Eye (tissue), 1 donor: Measurements from ENCODE around the gene PSG5.
"Not testable (repeated sequence)": the region's sequence is repeated elsewhere in the genome, so short reads cannot be mapped to it uniquely, and the experiment has no call there.

Experiments
- DNase-seq: peaks from one replicate; pipeline ENCODE4 v3.0.0-alpha.2; 2015

PSG5 gene

DNA sequence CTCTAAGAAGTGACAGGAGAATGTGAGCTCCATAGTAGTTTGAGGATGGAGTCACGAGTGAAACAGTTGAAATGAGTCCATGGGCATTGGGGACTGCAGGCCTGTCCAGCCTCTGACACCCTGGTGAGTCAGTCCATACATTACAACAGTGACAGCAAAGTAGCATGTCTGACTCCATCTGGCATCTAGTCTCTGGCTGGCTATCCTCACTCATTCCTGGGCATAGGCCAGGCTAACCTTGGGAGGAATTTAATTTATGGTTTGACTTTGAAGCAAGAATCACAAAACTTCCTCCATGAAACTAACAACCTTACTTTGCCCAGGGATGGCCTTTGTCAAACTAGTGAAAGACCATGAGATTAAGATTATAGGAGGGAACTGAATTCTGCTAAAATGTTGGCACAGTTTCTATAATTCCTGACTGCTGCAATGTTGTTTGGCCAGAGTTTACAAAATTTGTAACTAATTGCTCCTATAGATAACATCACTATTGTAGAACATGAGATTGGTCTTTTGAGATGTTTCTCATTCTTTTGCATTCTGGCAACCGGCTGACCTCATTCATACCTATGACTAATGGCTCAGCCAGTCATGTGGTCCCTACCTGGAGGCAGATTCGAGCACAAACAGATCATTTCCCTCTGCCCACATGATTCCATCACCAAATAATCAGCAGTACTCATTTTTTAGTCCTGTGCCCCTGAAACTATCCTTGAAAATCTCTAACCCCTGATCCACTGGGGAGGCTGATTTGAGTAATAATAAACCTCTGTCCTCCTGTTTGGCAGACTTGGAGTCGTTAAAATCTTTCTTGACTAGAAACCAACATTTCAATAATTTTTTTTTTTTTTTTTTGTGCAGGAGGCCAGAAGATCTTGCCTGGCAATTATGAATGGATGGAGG, 4.2 kb downstream of the PSG5 start:
- DNase-seq = not testable (repeated sequence)

DNA sequence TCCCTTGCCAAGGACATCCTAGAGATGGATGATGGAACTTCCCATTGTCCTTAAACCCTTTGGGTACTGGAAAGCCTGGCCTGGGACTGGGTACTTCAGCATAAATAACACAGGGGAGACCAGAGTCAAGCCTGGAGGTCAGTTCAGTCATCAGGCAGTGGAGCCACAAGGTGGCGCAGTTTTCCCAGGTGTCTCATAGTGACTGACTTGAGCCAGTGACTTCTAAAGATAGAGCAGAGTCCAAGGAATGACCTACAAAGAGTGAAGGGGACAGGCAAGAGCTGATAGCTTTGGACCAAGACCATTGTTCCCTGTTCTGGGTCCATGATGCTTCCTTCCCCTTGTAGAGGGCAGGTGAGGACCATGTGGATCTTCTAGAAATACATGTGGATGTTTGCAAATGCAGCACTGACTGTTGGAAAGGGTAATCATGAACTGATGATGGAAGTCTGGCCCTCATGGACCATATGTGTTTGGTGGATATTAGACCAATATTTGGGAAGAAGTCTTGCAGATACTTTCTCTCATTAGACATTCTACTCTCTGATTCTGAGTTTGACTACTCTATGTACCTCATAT, 6.7 kb downstream of the PSG5 start:
- DNase-seq = not testable (repeated sequence)

DNA sequence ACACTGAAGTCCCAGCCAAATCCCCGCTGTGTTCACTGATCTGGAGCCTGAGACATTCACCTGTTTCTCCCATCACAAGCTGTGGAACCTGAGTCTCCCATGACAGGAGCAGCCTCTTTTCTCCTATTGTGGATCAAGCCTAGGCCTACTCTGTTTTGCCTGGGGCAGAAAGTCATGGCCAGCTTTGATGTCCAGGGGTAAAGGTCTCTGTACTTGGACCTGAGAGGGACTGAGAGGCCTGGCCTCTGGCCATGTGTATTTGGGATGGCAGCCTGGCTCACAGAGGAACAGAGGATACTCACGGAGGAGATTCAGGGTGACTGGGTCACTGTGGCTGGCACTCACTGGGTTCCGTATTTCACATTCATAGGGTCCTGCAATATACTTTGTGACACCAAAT, 7.8 kb downstream of the PSG5 start:
- not testable (repeated sequence) for DNase-seq

DNA sequence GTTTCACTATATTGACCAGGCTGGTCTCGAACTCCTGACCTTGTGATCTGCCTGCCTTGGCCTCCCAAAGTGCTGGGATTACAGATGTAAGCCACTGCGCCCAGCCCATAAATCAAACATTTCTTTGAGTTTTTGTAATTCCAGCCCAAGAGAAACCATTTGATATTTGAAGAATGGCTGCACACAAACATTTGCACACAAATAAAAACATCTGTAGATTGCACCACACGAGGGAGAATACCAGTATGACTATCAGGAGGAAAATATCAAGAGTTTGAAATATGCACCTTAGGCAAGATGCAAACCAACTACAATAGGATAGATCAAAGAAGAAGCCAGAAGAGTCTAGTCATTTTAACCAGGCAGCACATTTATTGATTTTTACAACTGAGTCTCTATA, 20.4 kb downstream of the PSG5 start:
- DNase-seq = not testable (repeated sequence)

DNA sequence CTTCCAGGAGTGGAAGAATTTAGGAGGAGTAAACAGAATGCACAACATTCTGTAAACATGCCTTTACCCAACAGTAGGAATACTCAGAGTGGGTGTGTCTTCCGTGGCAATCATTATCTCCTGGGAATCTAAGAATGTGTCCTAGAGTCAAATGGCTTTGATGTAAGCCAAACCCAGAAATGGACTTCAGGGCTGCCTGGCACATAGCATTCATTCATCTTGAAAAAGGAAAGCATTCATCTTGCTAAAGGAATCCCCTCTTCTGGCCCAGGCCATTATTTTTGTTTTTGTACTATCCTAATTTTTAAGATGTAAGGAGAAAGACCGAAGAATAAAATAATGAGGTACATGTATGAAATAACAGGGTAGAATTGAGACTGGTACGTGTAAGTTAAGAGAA, 23.2 kb downstream of the PSG5 start:
- not testable (repeated sequence) for DNase-seq

DNA sequence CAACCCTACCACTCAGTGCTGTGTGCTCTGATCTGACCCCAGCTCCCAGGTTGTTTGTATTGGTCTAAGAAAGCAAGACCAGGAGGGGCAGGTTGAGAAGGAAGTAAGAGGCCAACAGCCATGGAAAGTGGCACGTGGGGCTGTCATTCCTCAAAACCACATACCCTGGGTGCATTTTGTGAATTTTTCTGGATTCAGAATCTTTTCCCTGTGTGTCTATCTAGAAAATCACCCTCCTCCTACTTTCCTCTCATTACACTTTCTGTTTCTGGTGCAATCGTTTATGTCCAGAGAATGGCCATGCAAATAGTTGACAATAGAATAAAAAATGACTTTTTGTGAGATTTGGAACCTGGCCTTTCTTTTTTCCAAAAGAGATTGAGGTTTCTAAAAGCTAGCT, 24.1 kb downstream of the PSG5 start:
- not testable (repeated sequence) for DNase-seq

DNA sequence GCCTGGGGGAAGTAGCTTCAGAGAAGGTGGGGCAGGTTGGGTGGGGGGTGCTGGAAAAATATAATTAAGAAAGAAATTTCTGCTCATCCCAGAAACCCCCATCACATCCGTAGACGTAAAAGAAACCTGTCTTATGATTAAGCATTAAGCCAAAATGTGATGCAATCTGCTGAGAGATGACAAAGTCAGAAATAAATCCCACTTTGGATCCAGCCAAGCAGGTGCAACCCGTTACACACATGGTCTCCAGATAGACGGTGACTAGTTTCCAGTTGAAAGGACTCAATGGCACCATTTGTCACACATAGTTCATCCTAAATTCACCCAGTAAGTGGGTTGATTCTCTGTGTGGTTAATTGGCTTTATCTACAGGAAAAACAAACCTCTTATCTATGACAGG, 34.1 kb downstream of the PSG5 start:
- DNase-seq = no peak

DNA sequence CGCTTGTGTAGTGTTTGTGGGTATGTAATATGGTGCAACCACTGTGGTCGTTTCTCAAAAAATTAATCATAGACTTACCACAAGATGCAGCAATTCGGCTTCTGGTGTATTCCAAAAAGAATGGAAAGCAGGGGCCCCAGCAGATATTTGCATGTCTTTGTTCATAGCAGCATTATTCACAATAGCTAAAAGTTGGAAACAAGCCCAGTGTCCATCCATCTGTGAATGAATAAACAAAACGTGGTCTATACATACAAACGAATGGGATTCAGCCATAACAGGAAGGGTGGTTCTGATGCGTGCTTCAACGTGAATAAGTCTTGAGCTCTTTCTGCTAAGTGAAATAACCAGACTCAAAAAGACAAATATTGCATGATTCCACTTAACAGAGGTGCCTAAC, 36.5 kb downstream of the PSG5 start:
- DNase-seq = not testable (repeated sequence)

DNA sequence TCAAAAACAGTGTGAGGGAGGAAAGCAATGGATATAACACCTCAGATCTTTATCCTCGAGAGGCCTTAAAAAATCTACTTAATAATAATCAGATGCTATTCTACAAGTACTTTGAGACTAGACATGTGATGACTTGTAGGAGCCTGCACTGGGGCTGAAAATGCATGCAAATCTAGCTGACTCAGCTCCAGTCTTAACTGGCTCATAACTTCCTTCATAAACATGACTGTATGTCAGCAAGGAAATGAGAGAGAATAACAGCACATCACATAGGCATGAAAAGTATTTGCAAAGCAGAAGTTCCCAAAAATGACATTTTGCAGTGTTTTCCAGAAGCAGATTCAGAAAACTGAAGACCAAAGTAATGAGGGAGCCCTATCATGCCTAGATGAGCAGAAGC, 38.1 kb downstream of the PSG5 start:
- peak; percentile 2 for DNase-seq

DNA sequence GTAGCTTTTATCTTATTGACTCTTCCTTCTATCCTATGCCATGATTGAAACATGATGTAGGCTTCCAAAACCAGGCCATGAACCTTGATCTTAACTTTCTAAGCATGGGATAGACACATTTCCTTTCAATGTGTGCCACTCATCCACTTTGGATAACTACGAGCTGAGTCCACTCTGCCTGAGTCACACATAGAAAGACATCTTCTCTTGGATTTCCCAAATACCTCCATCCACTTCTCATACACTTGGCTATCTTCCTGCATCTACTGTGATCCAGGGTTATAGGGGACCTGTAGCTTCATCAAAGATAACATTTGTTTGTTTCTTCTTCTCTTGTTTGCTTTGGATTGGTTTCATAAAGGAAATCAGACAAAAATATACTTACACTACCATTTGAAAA, 44.6 kb downstream of the PSG5 start:
- not testable (repeated sequence) for DNase-seq

DNA sequence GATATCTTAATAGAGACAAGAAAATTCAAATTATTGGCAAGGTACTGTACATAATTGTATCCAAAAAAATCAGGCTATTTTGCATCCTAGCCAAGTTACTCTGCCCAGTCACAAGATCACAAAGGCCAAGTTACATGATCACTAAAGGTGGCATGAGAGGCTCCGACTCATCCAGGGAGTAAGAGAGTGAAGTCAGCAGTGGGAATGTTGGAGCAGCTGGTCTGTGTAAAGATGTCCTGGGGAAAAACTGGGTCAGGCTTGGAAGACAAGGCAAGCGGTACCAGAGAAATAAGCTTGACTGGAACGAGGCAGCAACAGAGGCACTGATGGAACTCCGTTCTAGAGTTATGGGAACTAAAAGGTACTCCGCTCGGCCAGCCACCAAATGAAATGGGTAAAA, 53.6 kb downstream of the PSG5 start:
- no peak for DNase-seq

DNA sequence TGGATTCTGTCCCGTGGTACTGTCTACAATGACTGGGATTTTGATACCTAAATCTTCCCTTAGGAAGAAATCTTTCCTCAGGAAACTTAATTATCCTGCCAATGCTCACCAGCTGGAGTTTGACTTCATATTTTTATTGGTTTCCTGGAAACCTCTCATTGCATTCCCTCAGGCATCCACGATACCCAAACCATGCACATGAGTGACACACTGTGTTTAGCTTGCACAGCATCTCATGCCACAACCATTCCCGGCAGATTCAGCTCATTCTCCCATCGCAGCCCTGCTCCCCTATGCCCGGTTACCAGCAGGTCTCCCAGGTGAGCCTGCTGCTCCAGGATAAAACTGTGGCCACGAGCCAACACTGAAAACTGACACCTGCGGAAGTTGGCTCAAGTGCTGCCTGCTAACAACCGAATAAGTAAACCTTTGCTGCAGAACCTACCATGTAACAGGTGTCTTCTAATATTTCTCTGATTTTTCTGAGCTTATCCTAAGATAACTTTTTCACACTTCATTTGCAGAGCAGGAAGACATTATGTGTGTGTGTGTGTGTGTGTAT, 55.0 kb downstream of the PSG5 start:
- DNase-seq = not testable (repeated sequence)

DNA sequence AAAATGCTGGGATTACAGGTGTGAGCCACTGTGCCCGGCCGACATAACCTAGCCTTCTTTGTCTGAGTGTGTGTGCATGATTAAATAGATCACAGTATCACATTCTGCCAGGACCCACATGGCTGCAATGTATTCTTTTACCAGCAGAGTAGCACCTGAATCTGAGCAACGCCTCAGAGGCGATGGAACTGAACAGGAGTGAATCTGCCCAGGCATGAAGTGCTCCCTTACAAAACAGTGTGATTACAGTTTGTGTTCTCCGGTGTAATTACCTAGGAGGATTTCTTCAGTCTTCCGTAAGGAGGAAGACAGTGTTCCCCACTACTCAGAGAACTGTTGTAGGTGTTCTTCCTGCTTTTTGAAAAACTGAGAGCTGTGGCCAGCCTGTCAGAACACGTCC, 57.1 kb downstream of the PSG5 start:
- not testable (repeated sequence) for DNase-seq

DNA sequence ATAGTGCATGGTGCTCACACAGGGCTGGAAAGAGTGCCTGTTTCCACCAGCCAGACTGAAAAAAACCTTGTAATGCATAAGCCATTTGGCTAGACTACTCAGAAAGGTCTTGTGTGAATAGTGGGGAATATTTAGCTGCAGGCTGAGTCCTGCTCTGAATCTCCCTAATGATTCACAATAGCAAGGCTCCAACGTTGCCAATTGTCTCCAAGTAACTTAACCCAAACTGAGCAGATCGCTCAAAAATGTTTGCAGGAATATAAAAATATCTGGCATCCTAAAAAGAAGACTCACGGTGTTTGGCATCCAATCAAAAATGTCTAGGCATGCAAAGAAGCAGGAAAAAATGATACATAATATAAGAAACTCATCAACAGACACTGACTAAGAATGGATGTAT, 59.0 kb downstream of the PSG5 start:
- peak; percentile 4 for DNase-seq

DNA sequence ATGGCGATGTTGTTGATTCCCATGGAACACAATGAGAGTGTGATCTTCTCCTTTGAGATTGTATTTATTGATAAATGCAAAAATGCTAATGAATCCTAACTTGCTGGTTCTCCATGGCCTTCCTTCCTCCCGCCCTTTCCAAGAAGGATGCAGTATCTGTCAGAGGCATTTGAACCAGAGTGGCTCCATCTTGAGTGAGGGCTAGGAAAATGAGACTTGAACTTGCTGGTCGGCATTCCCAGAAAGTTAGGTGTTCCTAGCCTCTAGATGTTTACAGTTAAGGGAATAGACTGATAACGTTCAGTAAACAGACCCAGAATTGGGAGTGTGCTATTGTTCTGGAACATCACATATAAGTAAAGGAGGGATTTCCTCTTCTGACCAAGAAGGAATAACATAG, 59.6 kb downstream of the PSG5 start:
- DNase-seq = no peak

DNA sequence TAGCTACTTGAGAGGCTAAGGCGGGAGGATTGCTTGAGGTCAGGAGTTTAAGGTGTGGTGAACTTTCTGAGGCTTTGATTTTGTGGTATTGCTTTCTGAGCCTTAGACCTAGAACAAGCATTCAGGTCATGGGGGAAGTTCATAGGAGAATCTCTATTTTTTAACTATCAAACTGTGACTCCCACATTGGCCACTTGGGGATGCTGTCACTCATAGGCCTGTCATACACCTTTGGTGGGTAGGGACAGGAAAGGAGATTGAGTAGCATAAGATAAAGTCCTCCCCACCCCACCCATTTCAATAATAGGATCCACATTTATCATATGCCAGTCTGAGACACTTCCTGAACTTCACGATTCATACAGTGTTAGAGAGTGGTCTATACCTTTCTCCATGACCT, 62.0 kb downstream of the PSG5 start:
- no peak for DNase-seq

DNA sequence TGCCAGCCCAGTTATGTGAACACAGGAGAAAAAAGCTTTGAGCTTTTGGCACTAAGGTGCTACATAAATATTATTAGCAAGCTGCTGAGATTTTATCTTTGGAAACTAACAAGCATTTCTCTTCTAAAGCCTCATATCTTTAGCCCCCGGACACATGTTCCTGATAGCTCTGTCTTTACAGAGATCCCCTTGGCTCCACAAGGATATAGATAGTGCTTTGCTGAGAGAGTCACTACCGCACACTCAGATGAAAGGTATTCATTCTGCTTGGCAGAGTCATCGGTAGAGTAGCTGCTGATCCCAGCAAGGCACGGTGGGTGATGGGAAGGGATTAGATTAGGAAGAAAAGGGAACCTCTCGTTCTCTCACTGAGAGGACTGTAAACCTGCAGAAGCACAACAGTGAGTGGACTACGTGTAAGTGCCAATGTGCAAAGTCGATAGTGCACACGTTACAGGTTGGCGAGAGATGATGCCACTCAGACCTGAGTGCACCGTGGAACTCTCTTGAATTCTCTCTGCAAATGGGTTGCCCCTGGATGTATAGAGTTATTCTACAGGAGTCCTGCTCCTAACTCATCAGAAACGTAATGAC, 65.8 kb downstream of the PSG5 start:
- peak; percentile 9 for DNase-seq

DNA sequence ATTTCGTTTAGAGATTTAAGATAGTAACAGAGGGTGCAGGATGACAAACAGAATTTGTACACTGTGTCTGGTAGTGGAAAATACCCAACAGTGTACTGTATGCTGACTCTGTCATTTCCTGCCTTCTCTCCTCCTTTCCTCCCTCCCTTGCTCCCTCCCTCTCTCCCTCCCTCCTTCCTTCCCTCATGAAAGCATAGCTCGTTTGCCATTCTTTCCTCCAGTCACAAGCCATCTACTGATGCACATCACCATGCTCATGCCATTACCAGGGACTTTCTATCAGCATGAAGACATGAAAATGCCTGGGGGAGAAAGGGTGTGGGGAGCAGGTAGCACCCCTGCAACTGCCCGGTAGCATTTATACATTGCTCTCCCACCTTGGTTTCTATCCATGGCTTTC, 66.8 kb downstream of the PSG5 start:
- DNase-seq = not testable (repeated sequence)
